Activated T-cell treated with anti-CD3 and anti-CD28 coated beads, Interleukin-2, amount 50 U/mL, for 72 hours (primary cell): ENCODE measurements around the gene ESPL1. TPM values are rescaled to one million over a fixed set of nuclear protein-coding genes. Genes with fewer than 3 reads are reported as not detected.
A peak's percentile ranks its signal among the peaks of the same experiment; 100 is the strongest.
"Not testable (repeated sequence)": the region's sequence is repeated elsewhere in the genome, so short reads cannot be mapped to it uniquely, and the experiment has no call there.

Experiments
- ATAC-seq, 2 donors: fragments of 150-1000 bp; cut with Tn5 transposase; replicated peaks in 1 of 2; 2 replicates each; pipeline ENCODE4 v1.10.0; 2021; ENCODE audit warnings: moderate library complexity in 2 of 2, mild to moderate bottlenecking in 1 of 2
- DNase-seq, 2 donors: peaks; one replicate each; pipeline ENCODE4 v3.0.0; 2021 to 2022; ENCODE audit warnings: mixed read lengths in 1 of 2
- H3K27ac Mint-ChIP-seq: one replicate; pipeline ENCODE4 v1.8.0; 2022; ENCODE audit warnings: mild to moderate bottlenecking, moderate library complexity, mixed read lengths
- H3K27me3 Mint-ChIP-seq: one replicate; pipeline ENCODE4 v1.8.0; 2022; ENCODE audit warnings: low read depth, mixed read lengths
- H3K36me3 Mint-ChIP-seq, 2 donors: one replicate each; pipeline ENCODE4 v1.8.0; 2022; ENCODE audit warnings: mixed read lengths in 2 of 2, mild to moderate bottlenecking in 1 of 2; ENCODE audit not compliant: insufficient read depth in 2 of 2
- H3K4me1 Mint-ChIP-seq: one replicate; pipeline ENCODE4 v1.8.0; 2022; ENCODE audit warnings: low read depth, mixed read lengths
- H3K4me3 Mint-ChIP-seq, 2 donors: one replicate each; pipeline ENCODE4 v1.8.0; 2022; ENCODE audit warnings: mild to moderate bottlenecking in 2 of 2, mixed read lengths in 2 of 2, moderate library complexity in 2 of 2
- H3K9me3 Mint-ChIP-seq, 2 donors: one replicate each; pipeline ENCODE4 v1.8.0; 2022; ENCODE audit warnings: mixed read lengths in 2 of 2
- total RNA-seq, 2 donors: library from RNA; stranded (reverse); gene quantifications; one replicate each; pipeline ENCODE4 v1.2.3, GENCODE V29; 2022

ESPL1 gene
- total RNA-seq, 2 donors from 2014 or later: 71.9 to 75.5 TPM

DNA sequence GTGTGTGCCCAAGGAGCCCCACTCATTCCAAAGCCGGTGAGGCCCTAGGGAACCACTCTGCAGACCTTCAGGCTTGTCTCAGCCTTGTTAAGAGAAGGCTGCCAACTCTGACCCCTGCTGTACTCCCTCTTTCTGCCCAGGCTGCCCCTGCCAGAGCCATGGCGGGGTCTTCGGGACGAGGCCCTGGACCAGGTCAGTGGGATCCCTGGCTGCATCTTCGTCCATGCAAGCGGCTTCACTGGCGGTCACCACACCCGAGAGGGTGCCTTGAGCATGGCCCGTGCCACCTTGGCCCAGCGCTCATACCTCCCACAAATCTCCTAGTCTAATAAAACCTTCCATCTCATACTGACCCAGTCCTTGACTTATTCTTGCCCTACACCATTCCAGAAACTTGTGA lies 38.7 kb downstream of the ESPL1 start:
- Mint-ChIP-seq H3K27me3 (no peaks in the 10 kb centered on the region), H3K9me3 (no peaks in the 10 kb centered on the region), H3K36me3 (peaks cover 5 to 10% of the 10 kb centered on the region in 2 donors), H3K4me3 (no peak overlapping the region), H3K4me1 (peaks cover 12% of the 10 kb centered on the region), H3K27ac (peak overlapping the region; percentile 8)
- ATAC-seq: no peak
- no peak for DNase-seq

DNA sequence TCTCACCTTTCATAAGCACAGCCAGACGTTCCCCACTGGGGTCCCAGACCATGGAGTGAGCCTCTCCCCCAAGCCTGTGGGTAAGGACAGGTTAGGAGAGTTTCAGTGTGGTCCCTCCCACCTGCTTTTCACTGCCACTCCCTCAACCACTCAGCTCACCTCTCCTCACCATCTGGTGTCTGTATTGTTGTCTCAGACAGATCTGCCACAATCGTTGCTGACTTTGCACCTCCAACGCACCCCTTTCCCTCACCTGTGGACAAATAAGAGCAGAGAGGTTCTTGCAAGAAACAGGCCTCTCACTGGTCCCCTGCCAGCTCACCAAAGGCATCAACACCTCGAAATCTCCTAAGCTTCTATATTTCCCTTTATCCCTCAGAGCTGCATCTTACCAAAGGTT lies 40.2 kb downstream of the ESPL1 start:
- Mint-ChIP-seq H3K27ac (peak overlapping the region; percentile 7), H3K36me3 (peaks cover 2 to 5% of the 10 kb centered on the region in 2 donors)

DNA sequence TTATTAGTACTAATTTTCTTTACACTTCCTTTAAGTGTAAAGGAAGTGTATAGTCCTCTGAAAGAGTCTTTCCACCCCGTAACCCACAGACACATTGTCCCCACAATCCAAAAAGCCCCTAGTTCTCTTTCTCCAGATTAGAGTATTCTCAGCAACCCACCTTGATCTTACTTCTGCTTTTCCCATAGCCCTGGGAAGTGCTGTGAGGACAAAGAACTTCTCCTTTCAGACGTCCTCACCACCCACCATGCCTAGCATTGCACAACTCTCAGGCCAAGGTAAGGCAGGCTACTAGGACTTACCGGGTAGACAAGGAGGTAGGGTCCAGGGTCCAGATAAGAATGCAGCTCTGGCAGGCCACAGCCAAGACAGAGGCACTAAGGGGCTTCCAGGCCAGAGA lies 45.9 kb downstream of the ESPL1 start:
- Mint-ChIP-seq H3K4me3 (no peak overlapping the region), H3K36me3 (peaks cover 5 to 26% of the 10 kb centered on the region in 2 donors), H3K9me3 (no peaks in the 10 kb centered on the region)

More for the DNA sequence above, 40.2 kb downstream of the ESPL1 start:
- no peaks in the 10 kb centered on the region for H3K4me1 Mint-ChIP-seq
- H3K27me3 Mint-ChIP-seq: no peaks in the 10 kb centered on the region
- no peak for DNase-seq
- H3K4me3 Mint-ChIP-seq: no peak overlapping the region
- no peaks in the 10 kb centered on the region for H3K9me3 Mint-ChIP-seq
- no peak for ATAC-seq

DNA sequence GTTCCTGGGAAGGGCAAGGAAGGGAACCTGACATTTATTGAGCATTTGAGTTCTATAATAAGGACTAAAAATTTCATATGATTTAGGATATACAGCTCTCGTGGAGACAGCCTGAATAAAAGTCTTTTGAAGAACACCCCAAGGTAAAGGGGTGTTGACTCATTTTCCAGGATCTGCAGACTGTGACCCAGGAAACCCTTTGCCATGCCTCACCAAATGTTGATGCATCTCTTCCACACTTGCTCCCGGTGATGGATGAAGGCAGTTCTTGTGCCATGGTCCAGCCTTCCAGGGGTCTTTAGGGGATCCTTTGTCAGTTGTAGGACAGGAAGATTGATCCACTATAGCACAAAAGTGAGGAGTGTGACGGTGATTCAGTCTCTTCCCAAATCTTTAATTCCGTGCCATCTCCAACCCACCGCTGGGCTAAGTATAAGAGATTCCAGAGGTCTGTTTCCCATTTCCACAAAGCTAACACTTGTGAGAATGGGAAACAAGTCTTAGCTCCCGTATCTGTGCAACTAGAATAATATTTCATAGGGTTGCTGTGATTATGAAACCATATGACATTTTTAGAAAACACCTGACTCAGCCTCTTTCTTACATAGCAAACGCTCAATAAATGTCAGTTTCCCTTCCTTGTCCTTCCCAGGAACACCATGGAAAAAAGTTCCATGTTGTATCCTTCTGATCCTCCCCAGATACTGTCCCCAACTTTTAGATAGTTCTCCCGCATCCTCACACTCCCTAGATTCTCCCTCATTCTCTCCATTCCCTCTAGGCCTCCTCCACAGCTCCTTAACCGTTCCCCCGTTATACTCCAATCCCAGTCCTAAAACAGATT lies 52.5 kb downstream of the ESPL1 start:
- Mint-ChIP-seq H3K27me3 (no peaks in the 10 kb centered on the region), H3K36me3 (peaks cover 6 to 17% of the 10 kb centered on the region in 2 donors), H3K4me3 (peak overlapping the region; percentile 92 to 93), H3K4me1 (peaks cover 54% of the 10 kb centered on the region), H3K27ac (peak overlapping the region; percentile 87), H3K9me3 (no peaks in the 10 kb centered on the region)
- ATAC-seq (no peak), DNase-seq (no peak)

More for the DNA sequence above, 45.9 kb downstream of the ESPL1 start:
- ATAC-seq: no peak
- no peak for DNase-seq
- Mint-ChIP-seq H3K27ac (no peak overlapping the region), H3K27me3 (no peaks in the 10 kb centered on the region), H3K4me1 (peaks cover 6% of the 10 kb centered on the region)

DNA sequence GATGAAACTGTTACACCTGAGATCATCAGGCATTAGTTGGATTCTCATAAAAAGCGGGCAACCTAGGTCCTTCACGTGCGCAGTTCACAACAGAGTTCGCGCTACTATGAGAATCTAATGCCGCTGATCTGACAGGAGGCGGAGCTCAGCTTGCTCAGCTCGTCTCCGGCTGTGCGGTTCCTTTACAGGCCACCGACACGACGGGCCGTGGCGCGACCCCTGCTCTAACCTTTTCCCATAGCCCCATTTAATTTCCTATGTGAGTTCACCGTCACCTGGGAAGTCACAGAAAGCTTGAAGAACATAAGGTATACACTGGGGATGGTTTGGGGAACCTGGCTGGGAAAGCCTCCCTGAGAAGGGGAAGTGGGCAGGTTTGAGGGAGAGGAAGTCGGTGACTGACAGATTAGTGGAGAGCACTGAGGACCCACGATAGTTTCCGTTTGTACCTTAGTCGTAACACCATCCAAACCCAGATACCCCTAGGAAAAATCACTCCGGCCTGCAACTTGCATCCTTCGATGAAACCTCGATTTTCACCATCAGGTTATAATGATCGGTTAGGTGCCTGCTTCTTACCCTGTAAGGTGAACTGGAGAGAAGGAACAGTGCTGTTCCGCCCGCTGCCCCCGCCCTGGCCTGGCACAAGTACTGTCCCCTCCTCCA lies 56.1 kb downstream of the ESPL1 start:
- H3K9me3 Mint-ChIP-seq: no peaks in the 10 kb centered on the region
- peak overlapping the region; percentile 93 to 97 for H3K4me3 Mint-ChIP-seq
- peaks cover 49% of the 10 kb centered on the region for H3K4me1 Mint-ChIP-seq
- ATAC-seq (peak; percentile 29 to 38), DNase-seq (peak; percentile 69 to 73)
- peaks cover 3 to 4% of the 10 kb centered on the region in 2 donors for H3K36me3 Mint-ChIP-seq
- H3K27me3 Mint-ChIP-seq: no peaks in the 10 kb centered on the region
- peak overlapping the region; percentile 91 for H3K27ac Mint-ChIP-seq

DNA sequence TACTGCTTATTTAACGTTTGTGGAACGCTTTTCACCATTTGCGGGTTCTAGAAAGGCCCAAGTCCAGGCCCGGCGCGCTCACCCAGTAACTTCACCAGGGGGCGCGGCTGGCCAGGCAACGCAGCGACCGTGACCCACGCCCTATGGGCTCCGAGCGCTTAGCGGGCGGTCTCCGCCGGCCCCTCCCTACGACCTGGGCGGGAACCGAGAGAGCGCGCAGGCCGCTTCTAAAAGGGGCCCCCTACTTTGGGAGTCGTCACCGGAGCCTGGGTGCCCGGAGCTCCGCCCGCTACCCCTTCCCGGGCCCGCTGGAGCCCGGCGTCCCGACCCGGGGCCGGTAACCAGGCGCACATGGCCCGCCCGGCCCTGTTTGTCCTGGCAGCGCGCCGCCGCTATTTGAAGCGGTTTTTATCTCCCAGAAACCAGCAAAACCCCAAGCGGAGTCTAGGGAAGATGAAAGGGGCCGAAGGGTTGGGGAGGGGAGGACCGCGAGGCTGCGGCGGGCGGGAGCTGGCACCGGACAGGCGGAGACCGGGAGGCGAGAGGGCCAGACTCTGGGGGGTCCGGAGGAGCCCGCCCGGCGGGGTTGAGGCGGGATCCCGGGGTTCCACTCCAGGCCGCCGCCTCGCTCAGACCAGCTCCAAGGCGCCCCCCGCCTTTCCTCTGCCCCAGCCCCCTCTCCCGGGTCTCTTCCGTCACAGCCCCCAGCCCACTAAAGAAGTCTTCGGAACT lies 56.8 kb downstream of the ESPL1 start:
- no peaks in the 10 kb centered on the region for H3K9me3 Mint-ChIP-seq
- no peaks in the 10 kb centered on the region for H3K27me3 Mint-ChIP-seq
- H3K4me1 Mint-ChIP-seq: peaks cover 42% of the 10 kb centered on the region
- H3K36me3 Mint-ChIP-seq: peaks cover 2 to 3% of the 10 kb centered on the region in 2 donors
- H3K4me3 Mint-ChIP-seq: peak overlapping the region; percentile 93 to 97
- ATAC-seq (peak; percentile 78 to 79), DNase-seq (peak; percentile 94 to 95)
- H3K27ac Mint-ChIP-seq: peak overlapping the region; percentile 91

DNA sequence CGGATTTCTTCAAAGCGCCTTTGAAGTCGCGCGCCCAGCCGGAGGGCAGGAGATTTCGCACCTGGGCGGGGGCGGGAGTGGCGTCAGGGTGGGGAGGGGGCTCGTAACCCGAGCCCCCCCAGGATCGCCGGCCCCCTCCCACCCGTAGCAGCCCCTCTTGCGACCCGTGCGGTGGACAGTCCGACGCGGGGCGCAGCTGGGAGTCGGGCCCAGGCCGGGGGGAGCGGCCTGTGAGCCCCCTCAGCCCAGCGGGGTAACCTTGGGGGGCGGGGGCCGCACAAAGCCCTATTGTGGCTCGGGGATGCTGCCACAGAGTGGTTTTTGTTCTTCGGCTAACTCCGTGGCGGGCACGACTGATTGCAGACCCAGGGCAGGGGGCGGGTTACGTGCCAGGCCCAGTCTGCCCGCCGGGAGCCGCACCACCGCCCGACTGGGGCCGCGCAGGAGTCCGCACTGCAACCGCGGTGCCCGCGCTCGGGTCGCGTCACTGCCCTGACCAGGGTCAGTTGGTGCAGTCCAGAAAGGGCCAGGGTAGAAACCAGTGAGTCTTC lies 57.5 kb downstream of the ESPL1 start:
- no peaks in the 10 kb centered on the region for H3K9me3 Mint-ChIP-seq
- no peak overlapping the region for H3K27ac Mint-ChIP-seq
- DNase-seq (peak; percentile 45 to 59), ATAC-seq (no peak)
- H3K27me3 Mint-ChIP-seq: no peaks in the 10 kb centered on the region
- H3K4me3 Mint-ChIP-seq: peak overlapping the region; percentile 93 to 97
- H3K36me3 Mint-ChIP-seq: peaks cover 0 to 3% of the 10 kb centered on the region in 2 donors
- H3K4me1 Mint-ChIP-seq: peaks cover 36% of the 10 kb centered on the region

DNA sequence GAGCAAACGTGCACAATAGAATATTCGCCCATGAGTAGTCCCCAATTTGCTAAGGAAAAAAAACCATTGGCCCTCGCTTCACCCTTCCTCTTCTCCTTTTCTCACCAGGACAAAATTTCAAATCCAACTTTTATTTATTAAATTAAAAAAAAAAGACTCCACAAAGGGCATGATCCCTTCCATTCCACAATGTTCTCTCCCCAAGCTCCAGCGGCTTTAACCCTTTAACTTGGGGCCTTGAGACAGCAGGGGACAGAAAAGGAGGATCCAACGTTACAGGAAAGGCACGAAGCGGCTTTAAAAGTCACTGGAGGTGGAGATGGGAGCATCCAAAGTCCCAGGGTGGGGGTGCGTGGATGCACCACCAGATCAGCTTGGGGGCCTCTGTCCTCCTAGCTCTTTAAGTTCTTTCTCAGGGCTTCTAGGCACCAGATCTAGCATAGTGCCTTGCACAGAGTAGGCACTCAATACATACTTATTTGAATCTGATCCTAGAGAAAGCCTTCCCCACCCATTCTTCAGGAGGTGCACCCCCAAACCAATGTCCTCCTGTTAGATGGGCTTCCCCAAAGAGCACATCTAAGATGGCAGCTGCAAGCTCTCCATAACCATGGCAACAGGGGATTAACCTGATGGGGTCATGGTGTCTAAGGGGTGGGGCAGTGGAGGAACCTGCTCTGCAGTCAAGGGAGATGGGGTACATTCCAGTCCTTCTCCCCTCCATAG lies 58.5 kb downstream of the ESPL1 start:
- no peaks in the 10 kb centered on the region for H3K9me3 Mint-ChIP-seq
- ATAC-seq (no peak), DNase-seq (no peak)

DNA sequence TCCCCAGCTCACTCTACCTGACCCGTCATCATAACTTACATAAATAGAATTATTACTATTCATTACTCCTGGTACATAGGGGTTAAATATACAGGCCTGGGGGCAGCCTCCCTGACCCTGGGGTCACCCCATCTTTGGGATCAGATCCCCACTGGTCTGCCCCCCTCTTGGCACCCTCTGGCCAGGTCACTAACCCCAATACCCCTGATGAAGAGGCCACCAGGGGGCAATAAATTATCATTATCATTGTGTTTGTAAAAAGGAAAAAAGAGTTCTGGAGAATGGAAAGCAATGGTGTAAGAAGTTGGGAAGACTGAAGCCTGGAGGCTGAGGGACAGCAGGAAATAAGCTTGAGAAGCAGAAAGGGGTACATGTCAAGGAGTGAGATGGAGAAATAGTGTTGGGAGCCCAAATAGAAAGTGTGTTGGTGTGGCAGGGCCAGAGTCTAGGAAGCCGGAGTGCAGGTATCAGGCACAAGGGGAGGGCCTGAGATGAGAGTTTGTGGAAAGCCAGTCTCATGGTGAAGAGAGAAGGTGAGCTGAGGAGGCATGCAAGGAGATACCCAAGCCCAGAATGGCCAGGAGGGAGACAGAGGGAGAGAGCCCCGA lies 59.4 kb downstream of the ESPL1 start:
- no peak for DNase-seq
- Mint-ChIP-seq H3K27me3 (peaks cover 9% of the 10 kb centered on the region), H3K9me3 (no peaks in the 10 kb centered on the region), H3K4me3 (no peak overlapping the region), H3K27ac (no peak overlapping the region), H3K4me1 (peaks cover 22% of the 10 kb centered on the region), H3K36me3 (peaks cover 0 to 3% of the 10 kb centered on the region in 2 donors)
- no peak for ATAC-seq

More for the DNA sequence above, 58.5 kb downstream of the ESPL1 start:
- Mint-ChIP-seq H3K27ac (peak overlapping the region; percentile 10), H3K27me3 (peaks cover under 1% of the 10 kb centered on the region), H3K4me3 (peak overlapping the region; percentile 72 to 79), H3K36me3 (peaks cover 0 to 3% of the 10 kb centered on the region in 2 donors), H3K4me1 (peaks cover 27% of the 10 kb centered on the region)

DNA sequence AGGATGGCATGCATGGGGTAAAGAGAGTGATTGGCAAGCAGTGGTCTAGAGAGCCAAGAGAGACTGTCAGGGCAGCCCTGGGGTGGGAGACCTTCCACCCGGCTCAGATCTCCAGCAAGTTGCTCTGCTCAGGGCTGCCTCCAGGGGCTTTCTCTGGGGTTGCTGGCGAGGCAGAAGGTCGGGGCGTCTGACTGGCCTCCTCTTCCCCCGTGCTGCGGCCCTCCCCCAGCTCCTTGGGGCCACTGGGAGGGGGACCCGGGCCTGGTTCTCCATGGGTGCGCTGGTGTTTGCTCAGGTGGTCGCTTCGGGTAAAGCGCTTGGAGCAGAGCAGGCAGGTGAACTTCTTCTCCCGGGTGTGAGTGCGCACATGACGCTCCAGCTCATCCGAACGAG lies 59.9 kb downstream of the ESPL1 start:
- DNase-seq (peak in 1 of 2 donors; percentile 18), ATAC-seq (no peak)
- H3K36me3 Mint-ChIP-seq: peaks cover 0 to 3% of the 10 kb centered on the region in 2 donors
- no peak overlapping the region for H3K27ac Mint-ChIP-seq
- H3K4me1 Mint-ChIP-seq: peaks cover 17% of the 10 kb centered on the region
- H3K9me3 Mint-ChIP-seq: no peaks in the 10 kb centered on the region
- peaks cover 12% of the 10 kb centered on the region for H3K27me3 Mint-ChIP-seq
- H3K4me3 Mint-ChIP-seq: no peak overlapping the region

DNA sequence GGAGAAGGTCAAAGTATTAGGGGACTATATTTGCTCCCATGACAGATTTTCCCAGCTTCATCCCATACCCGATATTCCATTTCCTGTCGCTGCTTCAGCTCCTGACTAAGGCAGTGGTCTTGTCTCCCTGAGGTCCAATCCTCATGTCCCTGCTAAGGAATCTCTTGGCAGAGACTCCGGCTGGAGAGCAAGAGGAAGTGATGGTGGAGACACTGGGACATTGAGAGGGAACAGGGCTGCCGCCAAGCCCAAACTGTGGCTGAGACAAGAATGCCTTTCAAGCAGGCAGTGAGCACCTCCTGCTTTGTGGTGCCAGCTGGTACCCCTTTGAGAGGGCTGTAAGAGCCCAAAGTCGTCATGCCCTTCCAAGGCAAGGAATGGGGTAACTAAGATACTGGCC lies 62.6 kb downstream of the ESPL1 start:
- no peaks in the 10 kb centered on the region for H3K36me3 Mint-ChIP-seq
- no peaks in the 10 kb centered on the region for H3K9me3 Mint-ChIP-seq
- no peak for ATAC-seq
- no peak overlapping the region for H3K4me3 Mint-ChIP-seq
- DNase-seq: no peak
- peaks cover 32% of the 10 kb centered on the region for H3K27me3 Mint-ChIP-seq
- no peak overlapping the region for H3K27ac Mint-ChIP-seq
- H3K4me1 Mint-ChIP-seq: no peaks in the 10 kb centered on the region

DNA sequence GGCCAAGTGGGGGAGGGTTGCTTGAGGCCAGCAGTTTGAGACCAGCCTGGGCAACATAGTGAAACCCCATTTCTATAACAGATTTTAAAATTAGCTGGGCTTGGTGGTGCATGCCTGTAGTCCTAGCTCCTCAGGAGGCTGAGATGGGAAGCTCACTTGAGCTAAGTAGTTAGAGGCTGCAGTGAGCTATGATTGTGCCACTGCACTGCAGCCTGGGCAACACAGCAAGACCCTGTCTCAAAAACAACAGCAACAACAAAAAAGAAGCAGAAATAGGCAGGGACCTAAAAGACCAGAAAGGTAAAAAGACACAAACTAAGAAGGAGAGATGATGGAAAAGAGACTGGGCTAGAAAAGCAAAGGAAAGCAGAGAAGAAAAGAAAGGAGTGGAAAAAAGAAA lies 64.2 kb downstream of the ESPL1 start:
- not testable (repeated sequence) for H3K9me3 Mint-ChIP-seq, H3K4me3 Mint-ChIP-seq, H3K4me1 Mint-ChIP-seq, DNase-seq, ATAC-seq, H3K36me3 Mint-ChIP-seq
- Mint-ChIP-seq H3K27ac (peak overlapping the region; percentile 4), H3K27me3 (peaks cover 49% of the 10 kb centered on the region)
